Kidney capillary endothelial cell (primary cell): ENCODE results near the gene COG2.
"Not testable (repeated sequence)": the region's sequence is repeated elsewhere in the genome, so short reads cannot be mapped to it uniquely, and the experiment has no call there.

ENCODE experiments used
- DNase-seq: peaks from one replicate; pipeline ENCODE4 v3.0.0-alpha.2; 2018; ENCODE audit warnings: low spot score

COG2 gene

GRCh38 chr1:230715510-230715909 is 73.2 kb downstream of the COG2 start:
- no peak for DNase-seq

- not testable (repeated sequence) for DNase-seq
Measured at GRCh38 chr1:230716453-230716852, 74.2 kb downstream of the COG2 start.

DNA sequence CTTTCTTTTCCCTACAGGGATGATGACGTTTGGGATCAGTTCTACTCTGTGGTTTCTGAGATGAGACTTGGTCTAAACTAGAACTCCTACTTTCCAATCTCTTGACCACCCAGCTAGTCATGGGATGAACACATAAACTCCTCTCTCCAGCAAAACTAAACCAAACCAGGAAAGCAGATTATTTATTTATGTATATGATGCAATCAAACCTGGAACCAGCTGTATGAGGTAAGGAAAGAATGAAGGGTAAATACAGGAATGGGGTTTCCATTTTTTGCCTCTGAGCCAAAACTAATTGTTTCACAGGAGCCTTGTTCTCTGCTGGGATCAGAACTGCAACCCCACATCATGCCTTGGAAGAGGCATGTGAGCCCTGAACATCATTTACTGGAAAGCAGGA is 75.0 kb downstream of the COG2 start:
- DNase-seq: no peak

GRCh38 chr1:230721849-230722522 is 79.7 kb downstream of the COG2 start:
- not testable (repeated sequence) for DNase-seq

DNA sequence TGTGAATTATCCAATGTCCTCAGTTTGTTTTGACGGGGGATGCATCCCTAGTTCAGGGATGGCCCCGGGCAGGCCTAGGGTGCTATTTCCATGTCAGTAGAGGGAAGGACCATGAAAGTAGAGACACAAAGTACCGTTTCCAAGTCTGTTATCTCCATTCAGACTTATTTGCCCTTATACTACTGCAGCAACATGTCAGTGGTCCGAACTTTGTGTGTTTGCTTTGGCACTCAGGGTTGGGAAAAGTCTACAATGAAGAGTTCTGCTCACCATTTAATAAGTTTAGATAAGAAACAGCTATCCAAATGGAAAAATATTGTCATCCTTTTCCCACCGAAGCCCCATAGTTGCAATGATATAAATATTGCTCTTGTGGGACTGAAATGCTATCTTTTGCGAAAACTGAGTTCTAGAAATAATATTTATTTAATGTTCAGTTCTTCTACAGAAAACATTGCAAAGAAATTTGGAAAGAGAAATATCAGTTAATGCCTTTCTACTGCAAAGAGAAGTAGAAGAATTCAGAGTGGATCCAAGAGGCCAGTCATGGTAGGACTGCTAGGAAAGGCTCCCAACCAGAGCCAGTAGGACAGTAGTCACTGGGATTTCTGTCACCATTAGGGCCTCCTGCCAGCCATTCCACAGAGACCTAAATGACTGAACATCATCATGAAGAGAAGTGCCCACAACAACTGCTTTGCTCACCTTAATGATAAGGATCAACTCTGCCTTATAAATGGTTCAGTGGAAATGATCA is 83.2 kb downstream of the COG2 start:
- no peak for DNase-seq

DNA sequence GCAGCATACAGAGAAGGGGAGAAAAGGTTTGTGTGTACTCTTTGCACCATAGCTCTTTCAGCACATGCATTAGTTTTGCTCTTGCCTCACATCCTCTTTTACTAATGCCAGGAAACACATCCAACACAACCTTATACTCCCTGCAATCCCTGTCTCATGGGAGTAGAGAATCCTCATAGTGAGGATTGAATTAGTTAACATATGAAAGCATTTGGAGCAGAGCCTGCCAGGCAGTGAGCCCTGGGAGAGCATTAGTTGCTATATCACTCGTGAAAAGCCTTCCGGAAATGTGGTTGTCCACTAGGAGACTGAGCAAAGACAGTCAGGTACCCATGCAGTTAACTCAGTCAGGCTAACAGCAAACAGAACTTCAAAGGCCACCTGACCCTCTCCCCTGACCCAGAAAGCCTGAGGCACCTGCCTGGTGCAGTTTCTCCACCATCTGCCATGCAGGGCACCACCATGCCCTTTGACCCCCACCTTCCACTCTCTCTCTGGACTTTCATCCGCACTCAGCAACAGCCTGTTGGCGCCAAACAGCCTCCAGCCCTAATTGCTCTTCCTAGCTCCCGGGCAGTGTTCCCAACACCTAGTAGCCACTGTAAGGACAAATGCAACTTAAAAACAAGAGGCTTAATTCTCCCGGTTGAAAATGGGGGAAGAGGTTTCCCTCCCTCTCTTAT is 86.6 kb downstream of the COG2 start:
- DNase-seq: no peak

DNA sequence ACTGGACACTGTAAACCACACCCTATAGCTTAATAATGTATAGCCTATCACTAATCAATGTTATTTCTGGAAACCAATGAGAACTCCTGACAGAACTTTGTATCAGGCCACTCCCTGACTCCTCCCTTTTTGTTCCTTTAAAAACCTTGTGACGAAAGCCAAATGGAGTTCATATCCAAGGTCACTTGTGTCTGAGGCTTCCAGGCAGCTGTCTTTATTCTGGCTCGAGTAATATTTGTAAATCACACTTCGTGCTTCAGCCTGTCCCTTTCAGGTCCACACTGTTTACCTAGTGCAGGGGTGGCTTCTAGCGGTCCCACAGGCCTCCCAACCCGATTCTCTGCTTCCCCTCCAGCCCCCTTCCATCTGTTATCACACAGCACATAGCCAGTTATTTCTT is 88.7 kb downstream of the COG2 start:
- no peak for DNase-seq

- DNase-seq: no peak
Measured at GRCh38 chr1:230735447-230735846, 93.2 kb downstream of the COG2 start.

DNA sequence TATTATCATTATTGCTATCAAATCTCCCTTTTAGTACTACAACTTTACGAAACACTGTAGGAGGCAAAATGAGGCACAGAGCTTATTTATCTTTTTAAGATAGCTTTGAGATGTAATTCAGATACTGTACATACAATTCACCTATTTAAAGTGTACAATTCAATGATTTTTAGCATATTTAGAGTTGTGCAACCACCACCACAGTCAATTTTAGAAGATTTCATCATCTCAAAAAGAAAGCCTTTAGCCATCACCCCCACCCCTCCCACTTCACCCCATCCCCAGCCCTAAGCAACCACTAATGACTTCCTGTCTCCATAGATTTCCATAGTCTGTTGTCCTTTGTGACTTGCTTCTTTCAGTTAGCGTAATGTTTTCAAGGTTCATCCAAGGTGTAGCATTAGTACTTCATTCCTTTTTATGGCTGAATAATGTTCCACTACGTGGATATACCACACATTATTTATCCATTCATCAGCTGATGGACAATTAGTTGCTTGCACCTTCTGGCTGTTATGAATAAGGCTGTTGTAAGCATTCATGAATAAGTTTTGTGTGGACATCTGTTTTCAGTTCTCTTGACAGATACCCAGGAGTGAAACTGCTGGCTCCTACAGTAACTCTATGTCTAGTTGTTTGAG is 95.5 kb downstream of the COG2 start:
- DNase-seq: no peak

GRCh38 chr1:230739564-230740290 is 97.4 kb downstream of the COG2 start:
- no peak for DNase-seq
